Lung (tissue), 12 donors: ENCODE results near the gene GIT2. TPM values are rescaled to one million over a fixed set of nuclear protein-coding genes. Genes with fewer than 3 reads are reported as not detected.

Experiments used
- ATAC-seq: fragments of 200-7000 bp; cut with Tn5 transposase; one replicate; pipeline ENCODE4 v1.9.1; 2020; ENCODE audit warnings: moderate number of reproducible peaks; ENCODE audit not compliant: insufficient read depth, low FRiP score
- DNase-seq, 3 donors: peaks; one replicate each; pipeline ENCODE4 v3.0.0-alpha.2; 2013 to 2017
- H3K27ac ChIP-seq, 2 donors: one replicate each; pipeline ENCODE4 v1.5.1; 2013; ENCODE audit warnings: mild to moderate bottlenecking in 2 of 2, moderate library complexity in 2 of 2, control low read depth in 1 of 2, inconsistent platforms in 1 of 2, low read depth in 1 of 2, low read length in 1 of 2
- H3K27me3 ChIP-seq, 3 donors: one replicate each; pipeline ENCODE4 v1.5.1; 2013; ENCODE audit warnings: low read length in 2 of 3; ENCODE audit not compliant: control insufficient read depth in 3 of 3, insufficient read depth in 3 of 3
- H3K36me3 ChIP-seq, 4 donors: one replicate each; pipeline ENCODE4 v1.5.1; 2013; ENCODE audit warnings: low read length in 4 of 4, mild to moderate bottlenecking in 1 of 4, moderate library complexity in 1 of 4; ENCODE audit not compliant: control insufficient read depth in 4 of 4, insufficient read depth in 4 of 4
- H3K4me1 ChIP-seq, 5 donors: one replicate each; pipeline ENCODE4 v1.5.1; 2013; ENCODE audit warnings: low read length in 5 of 5, mild to moderate bottlenecking in 2 of 5, moderate library complexity in 1 of 5; ENCODE audit not compliant: control insufficient read depth in 5 of 5, insufficient read depth in 5 of 5
- H3K4me3 ChIP-seq: one replicate; pipeline ENCODE4 v1.5.1; 2013; ENCODE audit warnings: mild to moderate bottlenecking, control low read depth, moderate library complexity
- H3K9ac ChIP-seq, 2 donors: one replicate each; pipeline ENCODE4 v1.5.1; 2013; ENCODE audit warnings: low read length in 2 of 2, control low read depth in 1 of 2; ENCODE audit not compliant: insufficient read depth in 1 of 2
- H3K9me3 ChIP-seq, 4 donors: one replicate each; pipeline ENCODE4 v1.5.1; 2013; ENCODE audit warnings: low read length in 3 of 4, mild to moderate bottlenecking in 1 of 4, moderate library complexity in 1 of 4; ENCODE audit not compliant: control insufficient read depth in 4 of 4, insufficient read depth in 3 of 4
- CTCF ChIP-seq: IDR thresholded peaks from 2 replicates; pipeline ENCODE4 v1.5.1; 2012; ENCODE audit warnings: mild to moderate bottlenecking; ENCODE audit errors: control extremely low read depth, extremely low read depth
- WGBS, 2 donors: extraction: QIAGEN DNeasy Blood & Tissue Kit; methylation state at CpG; one replicate each; pipeline ENCODE4 v1.1.7; 2013; 5-methylcytosine and 5-hydroxymethylcytosine counted together
- polyA plus RNA-seq, 2 donors: library from polyadenylated mRNA; stranded (reverse); fragments of 200-250 nt; gene quantifications; one replicate each; pipeline ENCODE4 v1.2.1, GENCODE V29; 2013
- total RNA-seq, 2 donors: library from RNA; depleted of rRNA in 1 of 2; stranded (reverse); fragments of >200 nt in 1 of 2; gene quantifications; one replicate each; pipeline ENCODE4 v1.2.1, GENCODE V29; 2014 to 2021
- donor health status: control.
- donor health status: control.
- donor health status: Bipolar disorder and iron deficiency.
- donor health status: healthy.
- donor health status: DM: yes; HTN: yes; CAD: no.

Gene GIT2
- total and polyA plus RNA-seq, 4 donors: 13.5 to 75.8 (median 40.1) TPM

- Histone ChIP-seq H3K27ac (no peak overlapping the region), H3K9ac (no peak overlapping the region), H3K36me3 (peaks cover 19 to 32% (median 24%) of the 10 kb centered on the region in 4 donors), H3K4me1 (peaks cover 0 to 4% (median 0%) of the 10 kb centered on the region in 5 donors), H3K27me3 (no peaks in the 10 kb centered on the region), H3K4me3 (no peak overlapping the region), H3K9me3 (no peaks in the 10 kb centered on the region)
- 97 to 100% methylated on average over 2 of the region's 2 CpGs for WGBS, 2 donors
- no peak for TF ChIP-seq CTCF
- ATAC-seq (no peak), DNase-seq (no peak)
These were observed 56.7 kb downstream of the GIT2 start for GRCh38 chr12:109939504-109939903.

- Histone ChIP-seq H3K4me3 (no peak overlapping the region), H3K4me1 (peaks cover 0 to 1% (median 0%) of the 10 kb centered on the region in 5 donors), H3K9ac (no peak overlapping the region), H3K27me3 (no peaks in the 10 kb centered on the region), H3K36me3 (peaks cover 19 to 32% (median 24%) of the 10 kb centered on the region in 4 donors), H3K9me3 (no peaks in the 10 kb centered on the region), H3K27ac (no peak overlapping the region)
- WGBS, 2 donors: 96 to 97% methylated on average over 7 of the region's 7 CpGs
- no peak for ATAC-seq
- DNase-seq: no peak
- TF ChIP-seq CTCF: no peak
These were observed 57.2 kb downstream of the GIT2 start for GRCh38 chr12:109938947-109939346.

GRCh38 chr12:109937371-109937770 is 58.8 kb downstream of the GIT2 start:
- Histone ChIP-seq H3K4me1 (peaks cover 0 to 11% (median 1%) of the 10 kb centered on the region in 5 donors), H3K9ac (no peak overlapping the region), H3K27me3 (no peaks in the 10 kb centered on the region), H3K36me3 (peaks cover 19 to 34% (median 27%) of the 10 kb centered on the region in 4 donors), H3K4me3 (no peak overlapping the region), H3K9me3 (no peaks in the 10 kb centered on the region), H3K27ac (no peak overlapping the region)
- DNase-seq (no peak), ATAC-seq (no peak)
- 72 to 79% methylated on average over 5 of the region's 5 CpGs for WGBS, 2 donors
- TF ChIP-seq CTCF: no peak

- no peak for ATAC-seq
- Histone ChIP-seq H3K4me3 (no peak overlapping the region), H3K27me3 (no peaks in the 10 kb centered on the region), H3K4me1 (peaks cover 0 to 22% (median 11%) of the 10 kb centered on the region in 5 donors), H3K9ac (no peak overlapping the region), H3K36me3 (peaks cover 34 to 43% (median 37%) of the 10 kb centered on the region in 4 donors), H3K9me3 (no peaks in the 10 kb centered on the region), H3K27ac (no peak overlapping the region)
- DNase-seq: peak in 1 of 3 donors; percentile 33
- WGBS, 2 donors: 79 to 80% methylated on average over 5 of the region's 5 CpGs
- no peak for TF ChIP-seq CTCF
These were observed 62.1 kb downstream of the GIT2 start for GRCh38 chr12:109934026-109934425.
